Measurements from ENCODE around the gene FXR1. TPM values are rescaled to one million over a fixed set of nuclear protein-coding genes. Genes with fewer than 3 reads are reported as not detected.

Gene FXR1
- total RNA-seq, 3 donors from 2014 or later = 130 to 152 (median 150) TPM

- no peak for TF ChIP-seq CTCF (IDR thresholded peaks at IDR 0.05)
- TF ChIP-seq POLR2AphosphoS5 (IDR thresholded peaks at IDR 0.05) = no peak
- TF ChIP-seq POLR2A (IDR thresholded peaks at IDR 0.05) = no peak
- H3K36me3 ChIP-seq = no peaks in the 10 kb centered on the region
- H3K9me3 ChIP-seq = peaks cover 0 to 2% of the 10 kb centered on the region in 2 donors
- no peaks in the 10 kb centered on the region for H3K27me3 ChIP-seq
- H3K4me1 ChIP-seq = no peaks in the 10 kb centered on the region
- intact Hi-C loops (cut with DNase I; ENCODE audit: low total_unique reads) = no loop called here
- no peak for DNase-seq (ENCODE audit: low spot score in 2 of 2)
- no peak overlapping the region for H3K27ac ChIP-seq
- no peak overlapping the region for H3K4me3 ChIP-seq
Observed at GRCh38 chr3:181030948-181031347, 118.5 kb downstream of the FXR1 start.

Other genes with a start within 250 kb of the FXR1 start
- gene CCDC39, start 233.2 kb upstream of the FXR1 start, total RNA-seq = under 1 TPM in 2 of 3 donors, not detected in 1; 0.32 to 0.33 TPM
- 10 to 100 TPM; 39.8 to 55.4 (median 44.5) TPM for gene DNAJC19, start 77.1 kb downstream of the FXR1 start, total RNA-seq

Measured in breast epithelium (tissue), 4 donors.